Neural progenitor cell (in vitro differentiated cells): ENCODE measurements around the gene FAAP100.

ENCODE experiments used
- EZH2 ChIP-seq: fragments of 200-600 bp; sonication (generic); IDR thresholded peaks from 2 replicates; pipeline ENCODE4 v1.6.1; 2017; ENCODE audit warnings: antibody characterized with exemption, mild to moderate bottlenecking, moderate library complexity
- EZH2phosphoT487 ChIP-seq: fragments of 200-600 bp; sonication (generic); IDR thresholded peaks from 2 replicates; pipeline ENCODE4 v1.6.1; 2017; ENCODE audit warnings: antibody characterized with exemption
- TF ChIP-seq, protein P1 (sequence below): fragments of 200-600 bp; sonication (generic); IDR thresholded peaks from 2 replicates; pipeline ENCODE4 v1.5.1; 2017; ENCODE audit warnings: antibody characterized with exemption, mild to moderate bottlenecking

DNA sequence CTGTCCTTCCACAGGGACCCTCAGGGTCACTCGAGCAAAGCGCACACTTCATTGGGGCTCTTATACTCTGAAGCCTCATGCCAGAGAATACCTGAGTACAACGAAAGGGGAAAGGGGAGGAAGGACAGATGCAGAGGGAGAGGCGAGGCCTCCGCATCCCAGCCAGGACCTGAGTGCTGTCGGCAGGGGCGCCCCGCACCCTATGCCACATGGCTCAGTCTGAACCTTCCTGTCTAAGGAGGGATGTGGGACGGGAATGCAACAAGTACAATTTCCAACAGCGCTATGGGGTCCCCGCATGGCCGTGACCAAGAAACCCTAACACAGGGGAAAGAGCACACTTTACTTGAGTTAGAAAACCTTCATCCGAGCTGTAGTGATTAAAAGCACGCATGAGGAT, 39.8 kb upstream of the FAAP100 start:
- TF ChIP-seq, protein P1, sequence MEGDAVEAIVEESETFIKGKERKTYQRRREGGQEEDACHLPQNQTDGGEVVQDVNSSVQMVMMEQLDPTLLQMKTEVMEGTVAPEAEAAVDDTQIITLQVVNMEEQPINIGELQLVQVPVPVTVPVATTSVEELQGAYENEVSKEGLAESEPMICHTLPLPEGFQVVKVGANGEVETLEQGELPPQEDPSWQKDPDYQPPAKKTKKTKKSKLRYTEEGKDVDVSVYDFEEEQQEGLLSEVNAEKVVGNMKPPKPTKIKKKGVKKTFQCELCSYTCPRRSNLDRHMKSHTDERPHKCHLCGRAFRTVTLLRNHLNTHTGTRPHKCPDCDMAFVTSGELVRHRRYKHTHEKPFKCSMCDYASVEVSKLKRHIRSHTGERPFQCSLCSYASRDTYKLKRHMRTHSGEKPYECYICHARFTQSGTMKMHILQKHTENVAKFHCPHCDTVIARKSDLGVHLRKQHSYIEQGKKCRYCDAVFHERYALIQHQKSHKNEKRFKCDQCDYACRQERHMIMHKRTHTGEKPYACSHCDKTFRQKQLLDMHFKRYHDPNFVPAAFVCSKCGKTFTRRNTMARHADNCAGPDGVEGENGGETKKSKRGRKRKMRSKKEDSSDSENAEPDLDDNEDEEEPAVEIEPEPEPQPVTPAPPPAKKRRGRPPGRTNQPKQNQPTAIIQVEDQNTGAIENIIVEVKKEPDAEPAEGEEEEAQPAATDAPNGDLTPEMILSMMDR = no peak
- TF ChIP-seq EZH2 (no peak), EZH2phosphoT487 (no peak)
